GM23338 (cell line): ENCODE data around the gene FBXL17. TPM values are rescaled to one million over a fixed set of nuclear protein-coding genes. Genes with fewer than 3 reads are reported as not detected.

Experiments
- ATAC-seq: fragments of 200-7000 bp; cut with Tn5 transposase; 3 replicates; pipeline ENCODE4 v1.9.1; 2020
- DNase-seq: peaks from one replicate; pipeline ENCODE4 v3.0.0-alpha.2; 2015; ENCODE audit warnings: low spot score
- H2AFZ ChIP-seq: fragments of 200-600 bp; sonication (generic); 2 replicates; pipeline ENCODE4 v1.8.0; 2016; ENCODE audit warnings: antibody characterized with exemption, mild to moderate bottlenecking, moderate library complexity
- H3F3A ChIP-seq: fragments of 200-600 bp; sonication (generic); replicated peaks from 2 replicates; pipeline ENCODE4 v1.8.0; 2017; ENCODE audit warnings: antibody characterized with exemption, mixed run types, low read depth
- H3K27ac ChIP-seq: fragments of 200-600 bp; sonication (generic); 2 replicates; pipeline ENCODE4 v1.6.1; 2016; ENCODE audit warnings: low read depth
- H3K27me3 ChIP-seq: fragments of 200-600 bp; sonication (generic); 2 replicates; pipeline ENCODE4 v1.8.0; 2016; ENCODE audit warnings: mild to moderate bottlenecking, mixed run types, moderate library complexity; ENCODE audit not compliant: insufficient read depth
- H3K36me3 ChIP-seq: fragments of 200-600 bp; sonication (generic); 2 replicates; pipeline ENCODE4 v1.8.0; 2016; ENCODE audit warnings: mild to moderate bottlenecking; ENCODE audit not compliant: insufficient read depth
- H3K4me1 ChIP-seq: fragments of 200-600 bp; sonication (generic); 2 replicates; pipeline ENCODE4 v1.8.0; 2016; ENCODE audit warnings: mild to moderate bottlenecking, moderate library complexity; ENCODE audit not compliant: insufficient read depth
- H3K4me2 ChIP-seq: fragments of 200-600 bp; sonication (generic); 2 replicates; pipeline ENCODE4 v1.7.1; 2017; ENCODE audit warnings: mixed run types
- H3K4me3 ChIP-seq: fragments of 200-600 bp; sonication (generic); 2 replicates; pipeline ENCODE4 v1.6.1; 2016; ENCODE audit warnings: mixed run types
- H3K79me2 ChIP-seq: fragments of 200-600 bp; sonication (generic); replicated peaks from 2 replicates; pipeline ENCODE4 v1.8.0; 2017; ENCODE audit warnings: mild to moderate bottlenecking; ENCODE audit not compliant: insufficient read depth
- H3K9me2 ChIP-seq: fragments of 200-600 bp; sonication (generic); 2 replicates; pipeline ENCODE4 v1.8.0; 2017; ENCODE audit not compliant: insufficient read depth
- H4K20me1 ChIP-seq: fragments of 200-600 bp; sonication (generic); replicated peaks from 2 replicates; pipeline ENCODE4 v1.8.0; 2017; ENCODE audit warnings: mild to moderate bottlenecking; ENCODE audit not compliant: insufficient read depth
- H3K27ac Mint-ChIP-seq: 2 replicates; pipeline ENCODE4 v1.8.0; 2020; ENCODE audit warnings: inconsistent platforms, mild to moderate bottlenecking, moderate library complexity, mixed read lengths
- H3K27me3 Mint-ChIP-seq: 3 replicates; pipeline ENCODE4 v1.8.0; 2022; ENCODE audit warnings: low read depth, mild to moderate bottlenecking, moderate library complexity, mixed read lengths, inconsistent platforms; ENCODE audit not compliant: insufficient read depth, poor library complexity
- H3K36me3 Mint-ChIP-seq: 3 replicates; pipeline ENCODE4 v1.8.0; 2021; ENCODE audit warnings: low read depth, mild to moderate bottlenecking, inconsistent platforms, moderate library complexity, mixed read lengths
- H3K4me1 Mint-ChIP-seq: 3 replicates; pipeline ENCODE4 v1.8.0; 2020; ENCODE audit warnings: mild to moderate bottlenecking, inconsistent platforms, mixed read lengths
- H3K4me3 Mint-ChIP-seq: 3 replicates; pipeline ENCODE4 v1.8.0; 2021; ENCODE audit warnings: moderate library complexity, mild to moderate bottlenecking, inconsistent platforms, mixed read lengths
- H3K9me3 Mint-ChIP-seq: 3 replicates; pipeline ENCODE4 v1.8.0; 2020; ENCODE audit warnings: moderate library complexity, mild to moderate bottlenecking, inconsistent platforms, mixed read lengths
- CTCF ChIP-seq, 2 experiments: fragments of 200-600 bp in 1 of 2; sonication (generic) in 1 of 2; conservative IDR thresholded peaks; 2 replicates each; pipeline versions ENCODE4 v1.5.1 to v1.6.1; 2016 to 2017; ENCODE audit warnings: antibody characterized with exemption in 2 of 2, low read depth in 2 of 2, mild to moderate bottlenecking in 2 of 2, moderate library complexity in 1 of 2
- ETS1 ChIP-seq: IDR thresholded peaks from 2 replicates; pipeline ENCODE4 v1.6.1; 2016; ENCODE audit warnings: antibody characterized with exemption
- EZH2 ChIP-seq: fragments of 200-600 bp; sonication (generic); IDR thresholded peaks from one replicate; pipeline ENCODE4 v1.8.0; 2017; ENCODE audit warnings: antibody characterized with exemption, mild to moderate bottlenecking, low read depth; ENCODE audit not compliant: unreplicated experiment
- JUNB ChIP-seq: IDR thresholded peaks from one replicate; pipeline ENCODE4 v1.6.1; 2016; ENCODE audit warnings: antibody characterized with exemption; ENCODE audit not compliant: unreplicated experiment
- NANOG ChIP-seq: IDR thresholded peaks from 2 replicates; pipeline ENCODE4 v1.6.1; 2016; ENCODE audit warnings: antibody characterized with exemption, borderline replicate concordance
- POLR2AphosphoS5 ChIP-seq: IDR thresholded peaks from 2 replicates; pipeline ENCODE4 v1.6.1; 2016; ENCODE audit warnings: antibody characterized with exemption, low read depth
- ZNF331 ChIP-seq: fragments of 250-450 bp; sonication (Bioruptor Pico); IDR thresholded peaks from 2 replicates; pipeline ENCODE4 v1.5.0; 2020; ENCODE audit warnings: low read depth, mild to moderate bottlenecking, moderate library complexity
- ZNF462 ChIP-seq: fragments of 250-450 bp; sonication (Bioruptor Pico); IDR thresholded peaks from 2 replicates; pipeline ENCODE4 v1.5.0; 2020; ENCODE audit warnings: mild to moderate bottlenecking, moderate library complexity
- polyA plus RNA-seq: library from polyadenylated mRNA; unstranded; fragments of >200 nt; fragmentation: Nextera tagmentation; extraction: Ambion mirVana; gene quantifications from 2 replicates; pipeline ENCODE4 v1.2.1, GENCODE V29; 2016
- total RNA-seq: library from RNA; depleted of rRNA; stranded (reverse); fragments of >200 nt; shearing (Covaris generic); gene quantifications from 2 replicates; pipeline ENCODE4 v1.2.3, GENCODE V29; 2014

Gene FBXL17
- total and polyA plus RNA-seq, 2 experiments from 2014 or later = 2.0 to 2.7 TPM

GRCh38 chr5:108257996-108258395, 123.9 kb downstream of the FBXL17 start:
- H3K9me3 Mint-ChIP-seq = no peaks in the 10 kb centered on the region
- DNase-seq (no peak), ATAC-seq (no peak)
- TF ChIP-seq EZH2 (no peak), CTCF (conservative IDR thresholded peaks at IDR 0.05; ENCODE audit: low read depth in 2 of 2) (no peak), NANOG (no peak), ETS1 (no peak), POLR2AphosphoS5 (no peak), ZNF462 (CRISPR knock-in tag) (no peak), ZNF331 (no peak), JUNB (no peak)
- H3K4me1 ChIP-seq = peaks cover 16% of the 10 kb centered on the region
- no peak overlapping the region for H3K4me3 Mint-ChIP-seq
- no peak overlapping the region for H3K4me3 ChIP-seq
- no peaks in the 10 kb centered on the region for H3K36me3 ChIP-seq
- H3K9me2 ChIP-seq = no peaks in the 10 kb centered on the region
- H3K27ac Mint-ChIP-seq = no peak overlapping the region
- no peaks in the 10 kb centered on the region for H3K79me2 ChIP-seq
- no peak overlapping the region for H2AFZ ChIP-seq
- H3K27me3 Mint-ChIP-seq = peaks cover 1% of the 10 kb centered on the region
- no peaks in the 10 kb centered on the region for H3K27me3 ChIP-seq
- H3K4me1 Mint-ChIP-seq = peaks cover 23% of the 10 kb centered on the region
- no peak overlapping the region for H3K27ac ChIP-seq
- no peaks in the 10 kb centered on the region for H4K20me1 ChIP-seq
- no peak overlapping the region for H3K4me2 ChIP-seq
- H3K36me3 Mint-ChIP-seq = no peaks in the 10 kb centered on the region
- no peaks in the 10 kb centered on the region for H3F3A ChIP-seq
